Panc1 (cell line): ENCODE measurements around the gene LSMEM2.

Source experiments
- CTCF ChIP-seq: fragments of 450-650 bp; IDR thresholded peaks from 2 replicates; pipeline ENCODE4 v1.5.1; 2017; ENCODE audit warnings: mild to moderate bottlenecking
- POLR2AphosphoS5 ChIP-seq: IDR thresholded peaks from 2 replicates; pipeline ENCODE4 v1.6.1; 2012; ENCODE audit warnings: mild to moderate bottlenecking, low read depth, low read length, moderate library complexity
- REST ChIP-seq, 2 experiments: IDR thresholded peaks; 2 replicates each; pipeline ENCODE4 v1.6.1; 2011 to 2012; ENCODE audit warnings: low read depth in 2 of 2, control low read depth in 1 of 2, low read length in 1 of 2, mild to moderate bottlenecking in 1 of 2, moderate library complexity in 1 of 2; ENCODE audit not compliant: insufficient read depth in 1 of 2
- SIN3A ChIP-seq: IDR thresholded peaks from 2 replicates; pipeline ENCODE4 v1.6.1; 2012; ENCODE audit warnings: low read depth, mild to moderate bottlenecking, low read length, moderate library complexity, borderline replicate concordance; ENCODE audit not compliant: insufficient read depth

DNA sequence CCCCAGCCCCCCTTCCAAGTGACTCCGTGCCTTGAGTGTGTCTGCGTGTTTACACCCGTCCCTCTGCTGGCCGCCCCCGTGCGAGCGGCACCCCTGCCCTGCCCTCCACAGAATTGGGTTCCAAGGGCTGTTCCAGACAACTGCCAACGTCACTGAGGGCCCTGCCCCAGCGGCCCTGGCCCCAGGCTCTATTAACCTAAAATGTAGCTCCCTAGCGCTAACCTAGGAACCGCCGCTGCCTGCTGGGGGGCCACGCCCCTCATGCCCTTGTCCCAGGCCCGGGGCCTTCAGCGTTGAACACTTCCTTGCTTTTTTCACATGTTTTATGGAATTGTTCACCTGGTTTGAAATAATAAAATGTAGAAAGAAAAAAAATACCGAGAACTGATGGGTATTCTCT lies 19.9 kb upstream of the LSMEM2 start:
- no peak for TF ChIP-seq CTCF
- no peak for TF ChIP-seq REST (IDR thresholded peaks at IDR 0.05; ENCODE audit: insufficient read depth in 1 of 2, low read depth in 2 of 2, low read length in 1 of 2)
- no peak for TF ChIP-seq POLR2AphosphoS5
- no peak for TF ChIP-seq SIN3A
